ENCODE data around the gene CCL3.

- TF ChIP-seq, protein P1, sequence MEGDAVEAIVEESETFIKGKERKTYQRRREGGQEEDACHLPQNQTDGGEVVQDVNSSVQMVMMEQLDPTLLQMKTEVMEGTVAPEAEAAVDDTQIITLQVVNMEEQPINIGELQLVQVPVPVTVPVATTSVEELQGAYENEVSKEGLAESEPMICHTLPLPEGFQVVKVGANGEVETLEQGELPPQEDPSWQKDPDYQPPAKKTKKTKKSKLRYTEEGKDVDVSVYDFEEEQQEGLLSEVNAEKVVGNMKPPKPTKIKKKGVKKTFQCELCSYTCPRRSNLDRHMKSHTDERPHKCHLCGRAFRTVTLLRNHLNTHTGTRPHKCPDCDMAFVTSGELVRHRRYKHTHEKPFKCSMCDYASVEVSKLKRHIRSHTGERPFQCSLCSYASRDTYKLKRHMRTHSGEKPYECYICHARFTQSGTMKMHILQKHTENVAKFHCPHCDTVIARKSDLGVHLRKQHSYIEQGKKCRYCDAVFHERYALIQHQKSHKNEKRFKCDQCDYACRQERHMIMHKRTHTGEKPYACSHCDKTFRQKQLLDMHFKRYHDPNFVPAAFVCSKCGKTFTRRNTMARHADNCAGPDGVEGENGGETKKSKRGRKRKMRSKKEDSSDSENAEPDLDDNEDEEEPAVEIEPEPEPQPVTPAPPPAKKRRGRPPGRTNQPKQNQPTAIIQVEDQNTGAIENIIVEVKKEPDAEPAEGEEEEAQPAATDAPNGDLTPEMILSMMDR (IDR thresholded peaks at IDR 0.05), result no peak
- TF ChIP-seq POLR2AphosphoS5 (IDR thresholded peaks at IDR 0.05; ENCODE audit: low read depth, low read length) (no peak), REST (IDR thresholded peaks at IDR 0.05; ENCODE audit: insufficient read depth in 1 of 2, low read depth in 2 of 2, low read length in 1 of 2) (no peak)
These were observed 6.0 kb upstream of the CCL3 start for GRCh38 chr17:36095992-36096391.

All from Panc1 (cell line).